Body of pancreas (tissue), 4 donors: ENCODE measurements around the gene PRR36. TPM values are rescaled to one million over a fixed set of nuclear protein-coding genes. Genes with fewer than 3 reads are reported as not detected.

Source experiments
- ATAC-seq: fragments of 150-250 bp; one replicate; pipeline ENCODE4 v1.9.1; 2016
- DNase-seq, 4 donors: peaks; one replicate each; pipeline ENCODE4 v3.0.0-alpha.2; 2019
- H3K27ac ChIP-seq, 4 donors: fragments of 200-600 bp; sonication (generic); 1 replicate in 3 of 4; 2 replicates in 1 of 4; pipeline versions ENCODE4 v1.5.1 to v1.6.1; 2016 to 2019; ENCODE audit warnings: mild to moderate bottlenecking in 1 of 4, mixed read lengths in 1 of 4, moderate library complexity in 1 of 4
- H3K27me3 ChIP-seq, 2 donors: fragments of 200-600 bp; sonication (generic); one replicate each; pipeline ENCODE4 v1.6.0; 2016; ENCODE audit warnings: mild to moderate bottlenecking in 1 of 2
- H3K36me3 ChIP-seq, 2 donors: fragments of 200-600 bp; sonication (generic); replicated peaks in 1 of 2; 2 replicates each; pipeline ENCODE4 v1.5.1; 2016; ENCODE audit warnings: low read depth in 2 of 2; ENCODE audit not compliant: insufficient read depth in 1 of 2
- H3K4me1 ChIP-seq: fragments of 200-600 bp; sonication (generic); one replicate; pipeline ENCODE4 v1.6.0; 2016
- H3K4me3 ChIP-seq, 2 donors: fragments of 200-600 bp; sonication (generic); 1 replicate in 1 of 2; 2 replicates in 1 of 2; pipeline ENCODE4 v1.5.1; 2016 to 2019
- H3K9me3 ChIP-seq, 3 donors: fragments of 200-600 bp; sonication (generic); 1 replicate in 2 of 3; 2 replicates in 1 of 3; pipeline ENCODE4 v1.5.1; 2016
- CTCF ChIP-seq, 7 experiments: fragments of 450-650 bp in 4 of 7; fragments of 200-600 bp in 3 of 7; sonication (generic) in 3 of 7; IDR thresholded peaks; one replicate each; pipeline ENCODE4 v1.5.1; 2016 to 2019; ENCODE audit warnings: antibody characterized with exemption in 7 of 7
- POLR2A ChIP-seq, 3 donors: fragments of 450-650 bp; IDR thresholded peaks; one replicate each; pipeline ENCODE4 v1.6.1; 2016; ENCODE audit warnings: antibody characterized with exemption in 3 of 3, mild to moderate bottlenecking in 2 of 3
- WGBS, 2 donors: methylation state at CpG; one replicate each; pipeline ENCODE4 v1.1.5; 2017; 5-methylcytosine and 5-hydroxymethylcytosine counted together
- intact Hi-C: fragments of 100-400 bp; cut with DNase I; formaldehyde crosslinking; loops from one replicate; pipeline ENCODE4 v1.15.1; 2023
- total RNA-seq, 2 donors: library from RNA; depleted of rRNA; stranded (reverse); fragments of >200 nt; gene quantifications; one replicate each; pipeline ENCODE4 v1.1.0, GENCODE V29; 2016

Gene PRR36
- total RNA-seq, 2 donors from 2014 or later = 1.0 to 12.9 TPM

- Histone ChIP-seq H3K27me3 (no peaks in the 10 kb centered on the region), H3K9me3 (no peaks in the 10 kb centered on the region), H3K4me1 (peaks cover 40% of the 10 kb centered on the region), H3K27ac (peak overlapping the region; percentile 81 to 94 (median 91)), H3K36me3 (no peaks in the 10 kb centered on the region), H3K4me3 (no peak overlapping the region)
- TF ChIP-seq POLR2A (IDR thresholded peaks at IDR 0.05) (no peak), CTCF (IDR thresholded peaks at IDR 0.05) (no peak)
- no peak for ATAC-seq
- DNase-seq = no peak
- intact Hi-C loops = no loop called here
- WGBS, 2 donors = 29 to 33% methylated on average over 16 to 21 of the region's 21 CpGs
These were observed 5.9 kb downstream of the PRR36 start for GRCh38 chr19:7868326-7868670.

GRCh38 chr19:7867092-7867844 lies 6.9 kb downstream of the PRR36 start:
- 89% methylated on average over 8 to 9 of the region's 9 CpGs for WGBS, 2 donors
- Histone ChIP-seq H3K36me3 (no peaks in the 10 kb centered on the region), H3K27ac (peak overlapping the region in 1 of 4 donors; percentile 6), H3K4me3 (no peak overlapping the region), H3K4me1 (peaks cover 39% of the 10 kb centered on the region), H3K9me3 (no peaks in the 10 kb centered on the region), H3K27me3 (no peaks in the 10 kb centered on the region)
- no peak for DNase-seq
- no peak for TF ChIP-seq POLR2A (IDR thresholded peaks at IDR 0.05)
- no peak for TF ChIP-seq CTCF (IDR thresholded peaks at IDR 0.05)
- intact Hi-C loops = no loop called here
- ATAC-seq = no peak

GRCh38 chr19:7866399-7867091 lies 7.6 kb downstream of the PRR36 start:
- H3K36me3 ChIP-seq = no peaks in the 10 kb centered on the region
- no peaks in the 10 kb centered on the region for H3K9me3 ChIP-seq
- intact Hi-C loops = no loop called here
- H3K4me3 ChIP-seq = no peak overlapping the region
- ATAC-seq (no peak), DNase-seq (no peak)
- WGBS, 2 donors = 63 to 67% methylated on average over 7 to 12 of the region's 12 CpGs
- peaks cover 39% of the 10 kb centered on the region for H3K4me1 ChIP-seq
- no peaks in the 10 kb centered on the region for H3K27me3 ChIP-seq
- peak overlapping the region in 1 of 4 donors; percentile 6 for H3K27ac ChIP-seq
- no peak for TF ChIP-seq POLR2A (IDR thresholded peaks at IDR 0.05)
- no peak for TF ChIP-seq CTCF (IDR thresholded peaks at IDR 0.05)

GRCh38 chr19:7865262-7865911 lies 8.8 kb downstream of the PRR36 start:
- H3K4me1 ChIP-seq = peaks cover 29% of the 10 kb centered on the region
- DNase-seq = no peak
- no peak overlapping the region for H3K4me3 ChIP-seq
- H3K36me3 ChIP-seq = no peaks in the 10 kb centered on the region
- intact Hi-C loops = no loop called here
- 52 to 62% methylated on average over 10 of the region's 10 CpGs for WGBS, 2 donors
- no peaks in the 10 kb centered on the region for H3K27me3 ChIP-seq
- TF ChIP-seq CTCF (IDR thresholded peaks at IDR 0.05) = no peak
- TF ChIP-seq POLR2A (IDR thresholded peaks at IDR 0.05) = no peak
- no peaks in the 10 kb centered on the region for H3K9me3 ChIP-seq
- H3K27ac ChIP-seq = no peak overlapping the region
- ATAC-seq = no peak
